Fibroblast of skin of scalp (primary cell): Measurements from ENCODE around the gene KIFC3.
"Not testable (repeated sequence)": the region's sequence is repeated elsewhere in the genome, so short reads cannot be mapped to it uniquely, and the experiment has no call there.

Experiments used
- DNase-seq: peaks from one replicate; pipeline ENCODE4 v3.0.0-alpha.2; 2013

The KIFC3 gene

GRCh38 chr16:57713596-57713995, 88.7 kb downstream of the KIFC3 start:
- no peak for DNase-seq

- not testable (repeated sequence) for DNase-seq
These were observed 89.7 kb downstream of the KIFC3 start for GRCh38 chr16:57712569-57712968.

DNA sequence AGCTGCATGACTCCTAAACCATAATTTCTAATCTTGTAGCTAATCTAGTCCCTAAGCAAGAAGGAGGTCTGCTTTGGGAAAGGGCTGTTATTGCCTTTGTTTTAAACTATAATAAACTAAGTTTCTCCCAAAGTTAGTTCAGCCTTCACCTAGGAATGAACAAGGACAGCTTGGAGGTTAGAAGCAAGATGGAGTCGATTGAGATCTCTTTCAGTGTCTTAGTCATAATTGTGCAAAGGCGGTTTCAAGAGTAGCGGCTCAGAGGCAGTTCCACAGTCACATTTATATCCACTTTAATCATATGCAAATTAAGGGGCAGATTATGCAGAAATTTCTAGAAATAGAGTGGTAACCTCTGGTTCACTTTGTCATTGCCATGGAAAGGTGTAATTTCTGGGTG, 90.3 kb downstream of the KIFC3 start:
- DNase-seq, result no peak

DNA sequence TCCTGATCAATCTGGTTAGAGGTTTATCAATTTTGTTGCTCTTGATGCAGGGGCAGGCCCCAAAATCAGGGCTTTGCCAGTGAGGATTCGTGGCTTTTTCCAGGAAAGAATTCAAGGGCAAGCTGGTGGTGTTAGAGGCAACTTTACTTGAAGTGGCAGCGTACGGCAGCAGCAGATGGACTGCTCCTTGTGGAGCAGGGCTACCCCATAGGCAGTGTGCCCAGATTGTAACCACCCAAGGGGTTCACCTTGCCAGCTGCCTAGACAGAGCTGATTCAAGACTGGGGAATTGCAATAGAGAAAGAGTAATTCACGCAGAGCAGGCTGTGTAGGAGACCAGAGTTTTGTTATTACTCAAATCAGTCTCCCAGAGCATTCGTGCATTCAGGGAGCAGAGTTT, 90.9 kb downstream of the KIFC3 start:
- DNase-seq, result no peak

DNA sequence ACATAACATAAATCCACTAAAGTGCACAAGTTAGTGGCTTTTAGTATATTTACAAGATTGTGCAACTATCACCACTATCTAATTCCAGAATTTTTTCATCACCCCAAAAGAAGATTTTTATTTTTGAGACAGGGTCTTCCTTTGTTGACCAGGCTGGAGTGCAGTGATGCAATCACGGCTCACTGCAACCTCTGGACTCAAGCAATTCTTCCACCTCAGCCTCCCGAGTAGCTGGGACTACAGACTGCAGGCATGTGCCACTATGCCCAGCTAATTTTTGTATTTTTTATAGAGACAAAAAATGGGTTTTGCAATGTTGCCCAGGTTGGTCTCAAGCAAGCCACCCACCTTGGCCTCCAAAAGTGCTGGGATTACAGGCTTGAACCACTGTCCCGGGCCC, 92.6 kb downstream of the KIFC3 start:
- no peak for DNase-seq
